HUES48 (cell line): Measurements from ENCODE around the gene CMC4.
A peak's percentile ranks its signal among the peaks of the same experiment; 100 is the strongest.

Source experiments
- H3K27ac ChIP-seq: one replicate; pipeline ENCODE4 v1.7.0; 2013; ENCODE audit warnings: low read depth, low read length, inconsistent platforms
- H3K27me3 ChIP-seq: 2 replicates; pipeline ENCODE4 v1.6.1; 2013; ENCODE audit warnings: mild to moderate bottlenecking, low read length; ENCODE audit not compliant: control insufficient read depth, insufficient read depth
- H3K36me3 ChIP-seq: 2 replicates; pipeline ENCODE4 v1.6.1; 2013; ENCODE audit warnings: low read length; ENCODE audit not compliant: control insufficient read depth, insufficient read depth
- H3K4me1 ChIP-seq: 2 replicates; pipeline ENCODE4 v1.6.1; 2013; ENCODE audit warnings: mild to moderate bottlenecking, low read length; ENCODE audit not compliant: control insufficient read depth, insufficient read depth
- H3K4me3 ChIP-seq: 2 replicates; pipeline ENCODE4 v1.5.1; 2013; ENCODE audit warnings: mild to moderate bottlenecking, low read depth, low read length
- H3K9ac ChIP-seq: 2 replicates; pipeline ENCODE4 v1.6.1; 2013; ENCODE audit warnings: mild to moderate bottlenecking, low read depth, low read length, moderate library complexity
- H3K9me3 ChIP-seq: 2 replicates; pipeline ENCODE4 v1.6.1; 2013; ENCODE audit warnings: low read length; ENCODE audit not compliant: control insufficient read depth, insufficient read depth

The CMC4 gene

DNA sequence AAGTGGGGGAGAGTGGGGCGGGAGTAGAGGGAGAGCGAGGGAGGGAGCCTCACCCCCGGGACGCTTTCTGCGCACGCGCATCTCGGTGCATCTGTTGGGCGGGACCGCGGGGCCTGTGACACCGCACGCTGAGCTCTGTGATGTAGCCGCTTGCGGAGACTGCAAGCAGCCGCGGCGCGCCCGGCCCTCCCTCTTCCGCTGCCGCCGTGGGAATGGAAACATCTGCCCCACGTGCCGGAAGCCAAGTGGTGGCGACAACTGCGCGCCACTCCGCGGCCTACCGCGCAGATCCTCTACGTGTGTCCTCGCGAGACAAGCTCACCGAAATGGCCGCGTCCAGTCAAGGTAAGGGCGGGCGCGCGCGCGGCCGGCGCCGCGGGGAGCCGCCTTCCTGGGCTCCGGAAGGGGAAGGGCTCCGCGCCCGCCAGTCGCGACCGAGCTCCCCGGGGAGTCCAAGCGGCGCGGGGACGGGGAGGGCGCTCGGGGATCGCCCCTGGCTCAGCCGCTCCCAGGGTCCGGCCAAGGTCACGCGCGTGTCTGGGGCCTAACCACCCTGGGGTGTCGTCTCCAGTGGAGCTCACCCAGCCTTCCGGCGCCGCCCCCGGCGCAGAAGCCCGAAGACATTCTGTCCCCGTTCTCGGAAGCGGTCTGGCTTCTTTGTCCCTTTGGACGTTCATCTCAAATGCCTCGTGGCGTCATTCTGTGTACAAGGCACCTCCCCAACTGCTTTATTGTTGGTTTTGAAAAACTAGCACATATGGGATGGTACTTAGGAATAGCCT, 44.0 kb downstream of the CMC4 start, which contains the start of gene FUNDC2:
FUNDC2 (plus strand) TSS at position 118 of the 782 bp plus-strand sequence; CDS start at position 213, 95 bp downstream.
- H3K4me1 ChIP-seq, result peaks cover 7% of the 10 kb centered on the region; the same call in 1 of the 2 replicates
- no peaks in the 10 kb centered on the region for H3K36me3 ChIP-seq
- peak within 1 kb of the TSS; percentile 90 for H3K9ac ChIP-seq
- H3K9me3 ChIP-seq, result peaks cover 15% of the 10 kb centered on the region; the same call in 1 of the 2 replicates
- peak within 1 kb of the TSS; percentile 76 for H3K4me3 ChIP-seq
- H3K27me3 ChIP-seq, result no peaks in the 10 kb centered on the region
- H3K27ac ChIP-seq, result peak within 1 kb of the TSS; percentile 94

DNA sequence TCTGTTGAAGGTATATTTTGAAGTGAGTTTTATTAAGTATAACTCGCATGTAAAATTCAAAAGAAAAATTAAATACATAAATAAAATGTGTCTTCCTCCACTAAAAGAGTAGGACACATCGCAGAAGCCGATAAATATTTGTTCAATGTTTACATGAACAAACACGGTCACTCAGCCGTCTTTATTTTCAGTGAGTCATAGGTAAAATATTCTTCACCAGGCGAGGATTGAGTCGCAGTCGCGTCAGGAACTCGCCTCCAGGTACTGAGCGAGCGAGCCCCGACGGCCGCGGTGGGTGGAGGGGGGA, 44.6 kb downstream of the CMC4 start:
- peaks cover 18% of the 10 kb centered on the region; the same call in 1 of the 2 replicates for H3K9me3 ChIP-seq
- H3K27me3 ChIP-seq, result no peaks in the 10 kb centered on the region
- H3K4me1 ChIP-seq, result peaks cover 7% of the 10 kb centered on the region; the same call in 1 of the 2 replicates
- H3K27ac ChIP-seq, result peak overlapping the region; percentile 94
- no peaks in the 10 kb centered on the region for H3K36me3 ChIP-seq
- H3K4me3 ChIP-seq, result peak overlapping the region; percentile 76
- H3K9ac ChIP-seq, result peak overlapping the region; percentile 72

DNA sequence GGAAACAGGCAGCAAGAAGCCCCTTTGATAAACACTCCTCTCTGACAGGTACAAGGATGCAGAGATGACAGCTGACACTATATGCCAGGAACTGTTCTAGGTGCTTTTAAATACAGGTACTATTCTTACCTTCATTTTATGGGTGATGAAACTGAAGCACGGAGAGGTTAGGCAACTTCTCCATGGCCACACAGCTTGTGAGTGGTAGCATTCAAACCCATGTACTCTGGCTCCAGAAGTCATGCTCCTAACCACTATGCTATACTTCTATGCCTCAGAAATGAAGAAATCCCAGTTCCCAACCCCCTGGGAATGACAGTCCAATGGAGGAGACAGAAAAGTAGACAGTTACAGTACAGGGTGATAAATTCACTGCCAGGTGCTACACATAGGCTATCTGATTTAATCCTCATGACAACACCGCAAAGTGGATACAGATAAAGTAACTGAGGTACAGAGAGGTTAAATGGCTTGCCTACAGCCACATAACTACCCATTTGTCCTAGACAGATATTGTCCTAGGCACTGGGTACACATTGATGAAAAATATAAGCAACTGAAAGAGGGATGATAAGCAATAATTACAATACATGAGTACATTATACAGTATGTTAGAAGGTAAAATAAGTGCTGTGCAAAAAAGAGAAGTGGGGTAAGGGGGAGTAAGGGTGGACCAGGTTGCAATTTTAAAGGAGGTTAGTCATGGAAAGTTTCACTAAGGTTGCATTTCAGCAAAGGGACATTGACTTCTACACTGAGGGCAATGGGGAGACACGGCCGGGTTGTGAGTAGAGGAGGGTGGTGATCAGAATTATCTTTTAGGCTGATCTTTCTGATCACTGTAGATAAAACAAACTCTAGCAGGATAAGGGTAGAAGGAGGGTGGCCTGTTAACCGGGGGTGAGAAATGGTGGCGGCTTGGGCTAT, 46.8 kb downstream of the CMC4 start:
- no peaks in the 10 kb centered on the region for H3K36me3 ChIP-seq
- H3K4me3 ChIP-seq, result no peak overlapping the region
- H3K27ac ChIP-seq, result no peak overlapping the region
- no peak overlapping the region for H3K9ac ChIP-seq
- H3K4me1 ChIP-seq, result peaks cover 7% of the 10 kb centered on the region; the same call in 1 of the 2 replicates
- peaks cover 20% of the 10 kb centered on the region; the same call in 1 of the 2 replicates for H3K9me3 ChIP-seq
- H3K27me3 ChIP-seq, result no peaks in the 10 kb centered on the region

DNA sequence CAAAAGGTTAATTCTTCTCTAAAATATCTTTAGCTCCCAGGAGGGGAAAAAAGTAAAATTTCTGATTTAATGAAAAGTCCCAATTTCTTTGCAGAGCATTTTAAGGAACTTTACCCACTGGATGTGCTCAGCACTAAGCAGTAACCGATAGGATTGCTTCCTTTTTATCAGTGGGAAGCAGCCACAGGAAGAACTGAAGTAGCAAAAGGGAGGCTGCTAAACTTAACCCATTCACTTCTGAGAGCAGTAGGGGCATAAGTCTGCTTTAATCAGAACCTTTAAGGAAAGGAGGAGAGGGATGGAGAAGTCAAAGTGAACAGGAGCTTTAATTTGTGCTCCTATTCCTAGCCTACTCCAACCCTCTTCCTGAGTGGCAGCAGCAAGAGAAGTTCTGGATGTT, 48.4 kb downstream of the CMC4 start, which contains the start of gene F8:
F8 (minus strand) TSS at position 139 of the 400 bp plus-strand sequence. CDS start 171 bp downstream, outside the sequence.
- H3K4me1 ChIP-seq, result 0 out of 2 replicates have a peak, but pooled peaks cover under 1% of the 10 kb centered on the region
- H3K27me3 ChIP-seq, result no peaks in the 10 kb centered on the region
- no peak within 1 kb of the TSS for H3K27ac ChIP-seq
- H3K9ac ChIP-seq, result no peak within 1 kb of the TSS
- peaks cover 19% of the 10 kb centered on the region; the same call in 1 of the 2 replicates for H3K9me3 ChIP-seq
- H3K36me3 ChIP-seq, result no peaks in the 10 kb centered on the region
- no peak within 1 kb of the TSS for H3K4me3 ChIP-seq

DNA sequence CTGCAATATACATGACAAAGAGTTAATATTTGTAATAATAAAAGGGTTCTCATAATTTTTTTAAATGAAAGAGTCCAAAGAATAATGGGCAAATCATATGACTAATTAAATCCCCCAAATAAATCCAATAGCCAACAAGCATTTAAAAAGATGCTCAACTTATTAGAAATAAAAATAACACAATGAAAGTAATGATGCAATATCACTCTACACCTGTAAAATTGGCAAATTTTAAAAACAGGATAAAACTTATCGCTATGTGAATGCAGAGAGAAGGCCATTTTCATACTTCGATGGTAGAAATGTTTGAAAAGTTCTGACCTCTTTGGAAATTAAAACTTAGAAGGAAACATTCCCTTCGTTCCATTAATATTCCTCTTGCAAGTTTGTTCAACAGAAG, 50.3 kb downstream of the CMC4 start:
- Histone ChIP-seq H3K27me3 (no peaks in the 10 kb centered on the region), H3K4me1 (no peaks in the 10 kb centered on the region), H3K27ac (no peak overlapping the region), H3K4me3 (no peak overlapping the region), H3K9me3 (peaks cover 26% of the 10 kb centered on the region), H3K9ac (no peak overlapping the region), H3K36me3 (no peaks in the 10 kb centered on the region)
